NCI-H2081 treated with DMSO at 0.1 percent for 48 hours (cell line): ENCODE results near the gene ACVR1B.
A peak's percentile ranks its signal among the peaks of the same experiment; 100 is the strongest.

ENCODE experiments used
- DNase-seq: peaks from one replicate; lab custom pipeline; 2025; lab: John Stamatoyannopoulos, UW

Gene ACVR1B

DNA sequence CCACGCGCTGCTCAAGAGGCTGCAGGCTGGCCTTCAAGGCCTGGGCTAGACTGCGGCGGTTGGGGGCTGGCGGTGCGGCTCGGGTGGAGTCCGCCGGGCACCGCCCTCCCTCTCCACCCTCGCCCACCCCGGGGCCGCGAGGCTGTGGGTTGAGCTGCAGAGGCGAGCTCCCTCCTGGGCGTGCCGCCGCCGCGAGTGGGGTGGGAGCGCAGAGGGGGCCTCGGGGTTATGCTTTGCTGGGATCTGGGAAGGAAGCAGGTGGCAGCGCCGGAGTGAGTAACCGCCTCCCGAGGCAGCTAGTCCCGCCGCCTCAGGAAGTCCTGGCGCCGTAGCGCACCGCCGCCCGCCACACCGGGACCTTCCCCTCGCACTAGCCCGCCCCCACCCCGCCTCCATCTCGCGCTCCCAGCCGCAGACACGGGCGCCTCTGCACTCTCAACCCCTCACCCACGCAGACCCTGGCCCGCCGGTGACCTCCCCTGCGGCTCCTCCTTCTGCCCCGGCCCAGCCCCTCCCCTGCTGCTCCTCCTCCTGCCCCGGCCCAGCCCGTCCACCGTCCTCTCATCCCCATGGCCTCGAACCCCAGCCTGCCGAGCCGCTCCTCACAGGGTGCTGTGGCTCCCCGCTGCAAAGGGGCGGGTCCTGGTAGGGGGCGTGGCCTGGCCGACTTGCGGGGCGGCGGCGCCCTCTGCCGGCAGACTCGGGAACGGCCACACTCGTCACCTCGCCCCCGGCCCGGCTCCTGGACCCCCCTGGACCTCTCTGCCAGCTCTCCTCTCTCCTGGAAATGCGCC lies 71.9 kb downstream of the ACVR1B start:
- no peak for DNase-seq

DNA sequence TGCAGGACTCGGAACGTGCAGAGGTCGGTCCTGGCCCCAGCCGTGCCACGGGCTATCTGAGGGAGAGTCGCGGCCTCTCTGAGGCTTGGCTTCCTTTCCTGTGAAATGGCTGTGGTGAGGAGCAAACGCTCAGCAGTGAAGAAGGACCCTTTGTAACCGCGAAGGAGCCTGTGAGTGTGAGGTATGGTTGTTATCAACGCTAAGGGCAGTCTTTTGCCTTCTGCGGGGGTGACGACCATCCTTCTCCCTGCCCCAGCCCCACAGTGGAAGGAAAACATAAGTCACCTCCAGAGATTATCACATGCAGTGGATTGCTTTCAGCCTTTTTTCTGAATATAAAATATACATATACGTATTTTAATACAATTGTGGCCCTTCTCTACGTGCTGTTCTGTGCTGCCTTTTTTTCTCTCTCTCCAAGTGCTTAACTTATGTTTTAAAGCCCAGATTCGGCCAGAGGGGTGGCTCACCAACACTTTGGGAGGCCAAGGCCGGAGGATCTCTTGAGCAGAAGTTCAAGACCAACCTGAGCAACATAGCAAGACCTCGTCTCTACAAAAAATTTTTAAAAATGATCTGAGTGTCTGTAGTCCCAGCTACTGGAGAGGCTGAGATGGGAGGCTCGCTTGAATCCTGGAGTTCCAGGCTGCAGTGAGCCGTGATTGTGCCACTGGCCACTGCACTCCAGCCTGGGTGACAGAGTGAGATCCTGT lies 72.6 kb downstream of the ACVR1B start:
- no peak for DNase-seq

DNA sequence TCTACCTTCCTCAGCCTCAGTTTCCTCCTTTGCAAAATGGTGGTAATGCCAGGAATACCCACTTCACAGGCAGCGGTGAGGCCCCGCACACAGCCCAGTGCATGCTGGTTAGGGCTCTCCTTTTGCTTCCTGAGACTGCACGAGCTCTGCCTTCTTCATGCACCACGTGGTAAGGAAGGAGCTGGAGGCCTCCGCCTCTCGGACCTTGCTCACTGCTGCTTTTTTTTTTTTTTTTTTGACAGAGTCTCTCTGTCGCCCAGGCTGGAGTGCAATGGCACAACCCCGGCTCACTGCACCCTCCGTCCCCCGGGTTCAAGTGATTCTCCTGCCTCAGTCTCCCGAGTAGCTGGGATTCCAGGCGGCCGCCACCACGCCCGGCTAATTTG lies 73.3 kb downstream of the ACVR1B start:
- DNase-seq = no peak

DNA sequence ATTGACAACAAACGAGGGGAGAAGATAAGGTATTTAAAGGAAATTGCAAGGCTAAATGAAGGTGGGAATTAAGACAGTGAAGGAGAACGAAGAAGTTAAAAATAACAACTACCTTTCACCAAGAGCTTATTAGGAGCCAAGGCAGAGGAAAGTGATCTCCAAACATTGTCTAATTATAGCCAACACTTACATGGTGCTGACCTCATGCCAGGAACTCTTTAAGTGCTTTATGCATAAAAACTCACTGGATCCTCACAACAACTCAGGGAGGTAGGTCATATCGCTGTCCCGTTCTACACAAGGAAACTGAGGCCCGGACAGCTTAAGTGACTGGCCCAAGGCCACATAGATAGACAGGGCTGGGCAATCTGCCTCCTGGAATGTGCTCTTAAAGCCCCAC lies 74.8 kb downstream of the ACVR1B start:
- DNase-seq = no peak

DNA sequence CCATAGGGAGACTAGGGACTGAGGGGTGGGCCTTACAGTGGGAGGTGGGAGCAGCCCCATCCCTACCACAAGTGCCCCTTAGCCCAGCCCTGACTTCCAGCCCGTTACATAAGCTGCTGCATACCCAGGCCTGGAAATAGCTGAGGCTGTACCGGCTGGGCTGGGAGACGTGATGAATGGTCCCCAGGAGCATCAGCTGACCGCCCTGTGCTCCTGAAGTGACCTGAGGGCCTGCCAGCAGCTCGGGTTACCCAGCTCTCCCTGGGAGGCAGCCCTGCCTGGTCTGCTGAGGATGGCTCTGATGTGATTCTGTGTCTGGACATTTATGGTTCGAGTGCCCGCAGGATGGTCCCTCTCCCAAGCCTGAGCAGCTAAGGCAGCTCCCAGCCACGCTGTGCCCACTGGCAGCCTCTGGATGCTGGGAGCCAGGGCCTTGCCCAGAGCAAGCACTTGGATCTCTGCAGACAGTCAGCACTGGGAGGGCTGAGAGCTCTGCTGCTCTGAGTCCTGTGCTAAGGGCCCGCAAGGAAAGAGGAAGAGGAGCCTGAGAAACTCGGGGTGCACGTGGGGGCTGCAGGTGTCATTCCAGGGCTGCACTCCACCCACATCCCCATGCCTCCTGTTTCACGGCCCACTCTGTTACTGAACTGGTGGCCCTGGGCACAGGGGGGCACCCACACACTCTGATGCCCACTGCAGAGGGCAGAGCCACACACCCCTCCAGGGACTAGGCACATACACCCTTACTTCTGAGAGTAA lies 75.8 kb downstream of the ACVR1B start:
- no peak for DNase-seq

DNA sequence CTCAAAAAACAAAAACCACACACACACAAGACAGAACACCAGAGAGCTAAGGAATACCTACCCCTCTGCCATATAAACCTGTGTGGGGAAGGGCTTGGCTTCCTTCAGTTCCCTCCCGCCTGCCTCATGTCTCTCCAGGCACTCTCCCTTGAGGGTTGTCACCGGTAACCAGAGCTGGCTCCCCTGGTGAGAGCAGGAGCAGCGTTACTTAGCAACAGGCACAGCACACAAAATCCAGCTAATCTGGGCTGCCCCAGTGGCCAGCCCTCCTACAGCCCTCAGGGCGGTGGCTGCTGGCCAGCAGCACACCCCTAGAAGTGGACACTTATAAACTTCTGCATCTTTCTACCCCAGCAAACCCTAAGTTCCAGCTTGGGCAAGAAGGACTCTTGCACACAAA lies 78.2 kb downstream of the ACVR1B start:
- DNase-seq = peak; percentile 79

DNA sequence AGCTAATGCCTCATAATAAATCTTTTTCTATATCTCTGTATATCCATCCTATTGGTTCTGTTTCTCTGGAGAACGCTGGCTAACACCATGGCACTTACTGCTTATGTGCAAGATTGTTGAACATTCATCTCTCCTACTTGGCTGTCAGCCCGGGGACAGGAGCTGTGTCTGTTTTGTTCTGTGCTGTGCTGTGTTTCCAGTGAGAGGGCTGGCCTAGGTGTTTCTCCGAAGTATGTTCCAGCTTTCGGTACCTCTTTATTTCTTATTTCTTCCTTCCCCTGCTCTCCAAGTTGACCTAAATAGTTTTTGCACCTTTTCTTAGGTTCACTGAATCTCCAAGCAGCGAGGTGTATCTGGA lies 80.9 kb downstream of the ACVR1B start:
- DNase-seq = no peak

DNA sequence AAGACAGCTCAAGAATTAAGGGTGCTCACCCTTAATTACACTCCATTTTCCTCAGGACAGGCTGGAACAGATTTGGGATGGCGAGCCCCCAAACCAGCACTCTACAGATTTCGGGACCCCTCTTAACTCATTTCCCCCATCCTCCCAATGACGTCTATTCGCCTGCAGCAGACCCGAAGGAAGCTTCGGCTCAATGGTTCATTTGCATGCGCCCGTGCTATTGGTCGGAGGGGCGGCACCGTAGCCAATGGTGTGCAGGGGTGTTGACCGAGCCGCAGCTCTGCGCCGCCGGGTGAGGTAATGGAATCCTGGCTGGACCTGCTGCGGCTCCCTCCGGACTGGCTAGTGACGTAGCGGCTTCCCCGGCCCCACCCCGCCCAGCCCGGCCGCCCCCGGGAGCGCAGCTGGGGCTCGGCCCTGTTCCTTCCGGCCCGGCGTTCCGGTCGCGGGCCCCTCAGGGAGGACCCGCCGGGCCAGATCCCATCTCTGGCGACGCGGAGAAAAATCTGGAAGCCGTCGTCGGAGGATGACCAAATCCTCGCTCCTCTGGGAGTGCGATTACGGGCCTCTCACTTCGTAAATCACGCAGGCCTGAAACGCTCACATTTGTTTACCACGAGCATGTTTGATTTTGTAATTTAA lies 81.4 kb downstream of the ACVR1B start:
- DNase-seq = peak; percentile 77

DNA sequence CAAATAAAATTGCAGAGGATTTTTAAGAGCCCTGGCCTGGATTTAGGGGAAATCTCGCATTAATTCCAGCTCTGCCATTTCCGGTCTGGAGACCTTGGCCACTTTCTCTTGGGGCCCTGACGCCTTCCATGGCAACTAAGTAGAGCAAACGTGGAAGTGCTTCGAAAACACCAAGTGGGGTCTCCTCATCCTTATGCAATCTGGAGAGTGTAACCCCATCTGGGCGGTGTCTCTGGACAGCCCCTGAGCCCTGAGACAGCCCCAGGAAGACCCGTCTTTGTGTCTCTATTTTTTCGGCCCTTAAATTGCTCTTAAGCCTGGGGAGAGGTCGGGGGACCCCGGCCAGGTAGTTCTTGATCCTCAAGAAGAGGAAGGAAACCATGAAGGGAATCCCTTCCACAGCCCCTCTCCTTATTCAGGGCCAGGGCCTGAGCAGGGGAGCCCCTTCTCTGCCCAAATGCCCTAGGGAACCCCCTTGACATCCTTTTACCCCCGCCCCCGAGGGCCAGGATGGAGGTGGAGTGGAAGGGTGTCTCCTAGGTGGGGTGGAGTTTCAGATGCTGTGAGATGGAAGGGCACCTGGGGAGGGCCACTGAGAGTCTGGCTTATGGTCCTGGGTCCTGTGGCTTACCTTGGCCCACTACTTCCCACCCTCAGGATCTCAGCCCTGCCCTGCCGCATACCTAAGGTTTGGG lies 82.1 kb downstream of the ACVR1B start:
- DNase-seq = no peak

DNA sequence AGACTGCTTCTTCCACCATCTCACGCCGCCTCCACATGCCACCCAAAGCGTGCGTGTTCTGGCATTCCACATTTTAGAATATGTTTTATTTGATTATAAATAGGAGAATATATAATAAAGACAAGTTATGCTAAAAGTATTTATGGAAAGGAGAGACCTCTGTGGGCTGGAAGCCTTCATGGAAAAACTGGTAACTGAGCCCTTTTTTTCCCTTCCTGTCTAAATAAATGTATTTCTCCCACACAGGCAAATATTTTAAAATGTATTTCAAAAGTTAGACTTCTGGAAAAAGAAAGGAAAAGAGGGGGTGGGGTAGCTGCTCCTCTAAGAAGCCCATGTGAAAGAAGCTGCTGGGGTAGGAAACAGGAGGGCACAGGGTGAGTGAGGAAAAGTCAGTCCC lies 83.7 kb downstream of the ACVR1B start:
- DNase-seq = no peak

DNA sequence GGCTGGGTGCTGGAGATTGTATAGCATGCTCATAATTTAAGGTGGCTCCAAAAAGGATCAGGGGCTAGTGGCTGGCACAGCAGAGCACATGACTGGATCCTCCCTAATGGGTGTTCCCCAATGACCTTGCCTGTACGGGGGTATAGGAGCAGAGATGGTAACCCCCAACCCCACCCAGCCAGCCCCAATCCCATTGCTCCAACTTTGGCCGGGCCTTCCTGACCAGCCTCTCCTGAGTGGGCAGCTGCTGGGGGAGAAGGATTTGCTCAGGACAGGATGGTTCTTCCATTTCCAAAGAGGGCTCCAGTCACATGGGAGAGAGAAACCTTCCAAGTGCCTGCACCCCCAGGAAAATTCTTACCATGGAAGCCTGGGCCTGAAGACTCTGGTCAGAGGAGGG lies 84.4 kb downstream of the ACVR1B start:
- DNase-seq = no peak

DNA sequence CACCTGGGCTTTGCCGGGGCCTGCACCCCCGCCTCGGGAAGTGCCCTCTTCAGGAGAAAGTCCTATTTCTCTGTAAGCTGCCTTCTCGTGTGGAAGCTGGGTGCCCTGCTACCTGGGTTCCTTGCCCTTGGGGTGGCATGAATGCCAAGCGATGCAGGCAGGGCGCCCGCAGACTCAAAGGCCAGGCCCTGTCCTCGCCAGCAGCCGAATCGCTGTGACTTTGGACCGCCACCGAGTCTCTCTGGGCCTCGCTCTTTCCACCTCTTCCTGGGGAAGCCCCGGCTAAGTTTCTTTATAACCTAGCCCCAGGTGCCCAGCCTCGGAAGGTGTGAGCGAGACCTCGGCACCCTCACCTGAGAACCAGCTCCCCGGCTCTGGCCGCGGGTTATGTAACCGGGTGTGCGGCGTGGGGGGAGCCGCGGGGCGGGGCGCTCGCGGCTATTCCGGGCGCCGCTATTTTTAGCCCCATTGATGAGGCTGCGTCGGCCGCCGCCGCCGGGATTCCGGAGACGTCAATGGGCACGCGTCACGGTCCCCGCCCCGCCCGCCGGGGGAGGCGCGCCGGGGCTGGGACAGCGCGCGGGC lies 85.2 kb downstream of the ACVR1B start:
- no peak for DNase-seq

DNA sequence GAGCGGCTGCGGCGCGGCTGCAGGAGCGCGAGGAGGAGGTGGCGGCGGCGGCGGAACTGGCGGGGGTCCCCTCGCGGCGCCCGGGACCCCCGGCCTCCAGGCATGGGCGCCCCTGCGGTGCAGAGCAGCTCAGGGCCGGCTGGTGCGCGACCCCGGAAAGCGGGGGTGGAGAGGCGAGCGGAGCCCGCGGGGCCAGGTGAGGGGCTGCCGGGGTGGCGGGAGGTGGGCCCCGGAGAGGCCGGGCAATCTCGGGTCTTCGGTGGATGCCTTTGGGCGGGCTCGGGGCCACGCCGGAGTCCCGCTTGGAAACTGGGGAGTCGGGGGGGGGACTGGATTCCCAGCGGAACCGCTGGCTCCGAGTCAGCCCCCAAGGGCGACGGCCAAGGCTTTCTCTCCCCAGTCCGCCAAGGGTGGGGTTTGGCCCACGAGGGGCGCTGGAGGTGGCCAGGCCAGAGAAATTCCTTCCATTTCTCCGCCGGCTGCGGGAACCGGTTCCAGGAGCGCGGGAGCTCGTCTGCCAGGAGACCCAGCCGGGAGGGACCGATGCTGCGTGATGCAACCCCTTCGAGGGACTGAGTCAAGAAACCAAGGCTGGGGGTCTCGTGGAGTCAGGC lies 85.9 kb downstream of the ACVR1B start:
- no peak for DNase-seq

DNA sequence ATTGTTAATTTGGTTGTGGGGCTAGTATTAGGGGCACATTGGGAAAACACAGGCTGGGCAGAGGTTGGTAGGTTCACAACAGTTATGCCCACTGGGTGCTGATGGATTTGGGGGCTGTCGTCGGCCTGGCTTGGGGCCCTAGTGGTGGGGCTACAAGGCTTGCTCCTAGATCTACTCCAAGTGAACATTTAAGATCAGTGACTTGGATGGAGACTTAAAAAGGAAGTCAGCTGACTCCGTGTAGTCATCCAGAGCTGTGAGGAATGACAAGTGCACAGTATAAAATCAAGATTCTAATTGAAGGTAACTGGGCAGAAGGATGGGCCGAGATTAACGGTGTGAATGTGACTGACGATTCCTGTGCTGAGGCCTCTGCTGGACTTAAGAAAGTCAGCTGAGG lies 86.9 kb downstream of the ACVR1B start:
- no peak for DNase-seq

DNA sequence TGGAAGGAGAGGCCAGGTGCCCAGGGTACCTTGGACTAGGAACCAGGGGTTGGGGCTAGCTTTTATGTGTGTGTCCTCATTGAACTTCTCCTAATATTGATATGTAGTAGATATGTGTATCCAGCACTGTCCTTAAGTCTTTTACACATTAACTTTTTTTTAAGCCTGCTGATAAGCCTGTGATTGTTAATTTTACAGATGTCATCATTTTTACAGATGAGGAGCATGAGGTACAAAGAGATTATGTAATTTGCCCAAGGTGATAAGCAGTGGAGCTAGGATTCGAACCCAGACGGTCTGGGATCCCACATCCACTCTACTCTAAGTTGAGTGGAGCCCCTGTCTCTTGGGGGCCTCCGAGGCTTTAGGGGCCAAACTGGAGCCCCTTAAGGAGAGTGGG lies 89.5 kb downstream of the ACVR1B start:
- DNase-seq = no peak

DNA sequence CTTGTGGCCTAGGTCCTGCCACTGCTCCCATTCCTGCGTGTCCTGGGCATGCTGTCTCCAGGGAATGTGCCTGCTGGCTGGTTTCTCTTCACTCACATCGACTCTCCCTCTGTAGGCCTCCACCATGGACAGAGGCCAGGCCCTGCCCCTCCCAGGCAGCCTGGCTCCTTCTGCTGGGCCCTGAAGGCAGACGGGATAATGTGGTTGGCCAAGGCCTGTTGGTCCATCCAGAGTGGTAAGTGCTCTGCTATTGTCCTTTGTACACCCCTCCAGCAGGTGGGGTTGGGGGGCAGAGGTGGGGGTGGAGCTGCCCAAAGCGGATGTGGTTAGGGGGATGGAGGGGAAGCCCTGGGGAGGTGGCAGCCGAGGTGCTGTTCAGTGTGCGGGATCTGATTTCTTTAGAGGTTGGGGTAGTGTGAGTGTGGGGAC lies 90.2 kb downstream of the ACVR1B start:
- no peak for DNase-seq

DNA sequence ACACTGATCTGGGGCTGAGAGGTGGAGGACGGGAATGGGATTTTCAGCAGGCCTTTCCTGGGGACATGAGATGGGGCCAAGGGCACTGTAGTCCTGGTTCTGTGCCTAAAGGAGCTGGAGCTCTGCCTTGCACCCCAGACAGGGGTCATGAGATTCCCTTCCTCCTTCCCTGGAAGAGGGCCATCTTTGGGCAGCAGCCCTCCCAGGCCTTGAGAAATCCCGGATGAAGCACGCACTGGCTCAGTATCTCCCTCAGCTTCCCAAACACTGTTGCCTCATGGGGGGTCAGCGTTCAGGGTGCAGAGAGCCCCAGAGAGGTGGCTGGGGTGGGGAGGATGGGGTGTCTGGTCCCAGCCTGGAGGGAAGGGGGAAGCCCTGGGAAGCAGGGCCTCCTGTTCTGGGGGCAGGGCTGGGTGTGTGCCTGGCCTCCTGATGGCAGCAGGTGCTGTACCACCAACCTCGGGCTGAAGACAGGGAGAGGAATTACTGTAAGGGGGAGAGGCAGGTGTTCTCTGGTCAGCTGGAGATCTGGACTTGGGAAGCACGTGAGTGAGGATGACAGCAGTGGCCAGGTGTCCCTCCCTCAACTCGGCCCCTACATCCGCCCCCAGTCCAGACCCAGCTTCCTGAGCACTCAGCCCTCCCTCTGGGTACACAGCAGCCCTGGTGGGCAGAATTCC lies 91.3 kb downstream of the ACVR1B start:
- DNase-seq = peak; percentile 48

DNA sequence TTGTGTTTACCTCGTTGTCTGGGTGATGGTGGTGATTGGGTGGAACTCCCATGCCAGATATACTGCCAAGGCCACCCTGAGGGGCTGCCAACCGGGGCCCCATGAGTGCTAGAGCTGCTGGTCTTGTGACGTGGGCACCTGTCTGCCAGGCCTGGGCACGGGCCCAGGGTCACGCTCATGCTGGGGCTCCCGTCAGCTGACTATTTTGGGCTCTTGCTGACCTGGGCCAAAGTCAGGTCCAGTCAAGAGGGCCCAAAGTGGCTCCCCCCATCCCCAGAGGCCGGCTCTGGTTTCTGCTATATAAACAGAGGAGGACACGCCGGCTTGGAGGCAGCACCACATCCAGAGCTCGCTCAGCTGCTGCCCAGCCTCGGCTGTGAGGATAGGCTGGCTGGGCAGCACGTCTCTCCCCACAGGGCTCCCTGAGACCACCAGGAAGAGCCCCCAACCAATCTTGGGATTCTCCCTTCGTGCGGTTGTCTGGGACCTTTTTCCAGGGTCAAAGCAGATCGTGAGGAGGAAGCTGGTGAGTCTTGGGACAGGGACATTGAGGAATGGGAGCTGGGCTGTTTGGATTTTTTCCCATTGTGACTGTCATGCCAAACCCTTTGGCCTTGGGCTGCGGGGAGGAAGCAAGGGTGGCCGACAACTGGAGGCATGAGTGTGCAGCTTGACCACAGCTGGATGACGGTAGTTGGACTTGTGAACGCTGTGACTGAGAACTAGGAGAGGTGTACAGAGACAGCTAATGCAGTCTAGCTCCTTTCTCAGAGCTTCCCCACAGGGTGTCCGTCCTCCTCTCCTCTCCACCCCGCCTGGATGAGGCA lies 92.1 kb downstream of the ACVR1B start:
- no peak for DNase-seq

DNA sequence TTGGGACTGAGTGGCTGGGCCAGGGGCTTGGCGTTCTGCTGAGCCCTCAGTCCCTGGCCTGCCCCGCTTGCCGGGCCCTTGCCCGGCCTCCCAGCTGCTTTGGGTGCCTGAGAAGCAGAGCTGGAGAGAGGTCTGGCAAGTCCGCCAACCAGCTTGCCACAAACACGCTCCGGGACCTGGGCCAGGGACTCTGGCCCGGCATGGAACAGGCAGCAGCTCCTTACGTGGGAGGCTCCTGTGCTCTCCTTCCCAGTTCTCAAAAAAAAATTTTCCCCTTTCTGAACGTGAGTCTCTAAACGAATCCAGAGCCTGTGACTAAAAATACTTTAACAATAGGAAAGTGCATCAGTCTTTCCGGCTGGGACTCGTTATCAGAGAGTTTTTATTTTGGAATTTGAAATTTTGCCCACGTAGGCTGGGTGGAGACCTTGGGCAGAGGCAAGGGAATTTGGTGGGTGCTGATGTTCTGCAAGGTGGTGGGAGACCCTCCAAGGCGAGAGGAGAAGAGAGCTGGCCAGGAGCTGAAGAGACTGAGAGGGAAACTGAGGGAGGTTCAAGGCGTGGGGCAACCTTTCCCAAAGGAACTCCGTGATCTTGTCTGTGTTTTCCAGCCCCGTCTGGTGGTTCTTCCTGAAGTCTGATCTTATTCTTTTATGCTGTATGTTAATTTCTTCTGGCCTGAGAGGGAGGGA lies 92.9 kb downstream of the ACVR1B start:
- no peak for DNase-seq
